Measurements from ENCODE around the gene CLASP1.
"Not testable (repeated sequence)": the region's sequence is repeated elsewhere in the genome, so short reads cannot be mapped to it uniquely, and the experiment has no call there.

CLASP1 gene

DNA sequence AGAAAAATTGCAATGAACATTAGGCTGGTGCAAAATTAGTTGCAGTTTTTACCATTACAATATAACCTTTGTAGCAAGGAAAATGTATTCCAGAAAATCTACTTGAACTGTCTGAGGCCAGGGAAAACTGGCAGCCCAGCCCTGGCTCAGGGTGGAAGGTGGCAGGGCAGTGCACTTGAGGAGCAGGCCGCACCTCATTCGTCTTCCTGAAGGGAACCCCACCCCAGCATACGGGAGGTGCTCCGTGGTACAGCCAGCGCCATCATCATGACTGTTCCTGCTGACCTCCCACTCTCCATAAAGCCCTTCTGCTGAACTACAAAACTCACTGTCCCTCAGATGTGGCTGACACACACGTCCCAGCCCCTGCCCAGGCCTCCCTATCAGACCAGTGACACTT lies 298.4 kb downstream of the CLASP1 start:
- Histone ChIP-seq H3K4me3 (no peak overlapping the region), H3K9me3 (replicated peaks in 1 of 11) (no peaks in the 10 kb centered on the region), H3K4me1 (no peaks in the 10 kb centered on the region), H3K4me2 (no peak overlapping the region), H4K20me1 (peaks cover 0 to 46% (median 0%) of the 10 kb centered on the region in 11 experiments; a peak in 5 of 22 replicates), H3K9ac (no peak overlapping the region), H3K36me3 (peaks cover 99 to 100% (median 100%) of the 10 kb centered on the region in 11 experiments), H3K27ac (no peak overlapping the region), H3K27me3 (no peaks in the 10 kb centered on the region)
- TF ChIP-seq Cebpa-rat (IDR thresholded peaks at IDR 0.05), result no peak

DNA sequence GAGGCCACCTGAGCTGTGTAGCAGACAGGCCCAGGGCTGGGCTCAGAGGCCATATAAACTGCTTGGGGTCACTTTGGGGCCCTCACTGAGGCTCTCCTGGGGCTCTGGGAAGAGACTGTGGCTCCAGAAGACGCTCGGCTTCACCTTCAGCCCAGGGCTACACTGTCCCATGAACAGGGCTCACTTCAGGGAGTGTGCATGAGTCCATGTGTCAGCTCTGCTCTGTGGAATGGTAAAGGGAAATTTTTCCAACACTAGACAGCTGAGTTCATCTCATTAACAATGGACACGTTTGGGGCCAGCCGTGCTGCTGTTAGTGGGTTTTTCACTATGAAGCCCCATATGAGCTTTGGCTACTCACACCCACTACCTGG lies 298.9 kb downstream of the CLASP1 start:
- Histone ChIP-seq H3K4me1 (no peaks in the 10 kb centered on the region), H3K9ac (no peak overlapping the region), H3K4me2 (no peak overlapping the region), H3K27ac (no peak overlapping the region), H3K27me3 (no peaks in the 10 kb centered on the region), H3K9me3 (replicated peaks in 1 of 11) (no peaks in the 10 kb centered on the region), H3K4me3 (no peak overlapping the region), H3K36me3 (peaks cover 99 to 100% (median 100%) of the 10 kb centered on the region in 11 experiments), H4K20me1 (peaks cover 0 to 48% (median 0%) of the 10 kb centered on the region in 11 experiments; a peak in 4 of 22 replicates)
- no peak for TF ChIP-seq Cebpa-rat (IDR thresholded peaks at IDR 0.05)

DNA sequence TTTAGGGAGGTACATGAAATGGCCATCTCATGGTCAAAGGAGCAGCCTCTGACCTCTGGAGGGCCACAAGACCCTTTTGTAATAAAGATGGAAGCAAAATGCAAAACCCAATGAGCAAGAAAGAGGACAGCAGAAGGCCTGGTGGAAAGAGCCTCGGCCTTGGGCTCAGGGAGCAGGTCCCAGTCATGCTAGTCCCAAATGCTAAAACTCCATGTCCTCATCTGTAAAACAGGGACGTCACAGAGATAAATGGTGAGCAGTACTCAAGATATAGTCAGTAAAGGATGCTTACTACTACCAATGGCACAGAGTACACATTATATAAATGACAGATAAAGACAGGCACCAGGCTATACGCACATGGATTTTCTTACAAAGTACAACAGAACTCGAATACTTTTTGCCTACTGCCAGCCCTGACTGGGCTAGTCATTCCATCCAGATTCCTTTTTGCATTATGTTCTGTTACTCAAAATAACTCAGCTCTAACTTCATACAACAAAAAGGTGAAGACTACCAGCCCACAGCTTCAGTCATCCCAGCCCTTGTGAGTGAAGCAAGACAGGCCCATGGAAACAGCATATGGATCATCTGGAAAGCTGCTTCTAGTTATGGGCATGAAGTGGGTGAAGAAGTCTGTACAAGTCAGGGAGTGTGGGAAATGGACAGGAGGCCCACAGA lies 299.4 kb downstream of the CLASP1 start:
- no peaks in the 10 kb centered on the region for H3K4me1 ChIP-seq
- H3K9me3 ChIP-seq (replicated peaks in 1 of 11), result no peaks in the 10 kb centered on the region
- peaks cover 0 to 44% (median 0%) of the 10 kb centered on the region in 11 experiments; a peak in 4 of 22 replicates for H4K20me1 ChIP-seq
- H3K36me3 ChIP-seq, result peaks cover 99 to 100% (median 100%) of the 10 kb centered on the region in 11 experiments
- no peak overlapping the region for H3K4me3 ChIP-seq
- no peak overlapping the region for H3K9ac ChIP-seq
- no peak overlapping the region for H3K4me2 ChIP-seq
- no peak for TF ChIP-seq Cebpa-rat (IDR thresholded peaks at IDR 0.05)
- H3K27me3 ChIP-seq, result no peaks in the 10 kb centered on the region
- no peak overlapping the region for H3K27ac ChIP-seq

DNA sequence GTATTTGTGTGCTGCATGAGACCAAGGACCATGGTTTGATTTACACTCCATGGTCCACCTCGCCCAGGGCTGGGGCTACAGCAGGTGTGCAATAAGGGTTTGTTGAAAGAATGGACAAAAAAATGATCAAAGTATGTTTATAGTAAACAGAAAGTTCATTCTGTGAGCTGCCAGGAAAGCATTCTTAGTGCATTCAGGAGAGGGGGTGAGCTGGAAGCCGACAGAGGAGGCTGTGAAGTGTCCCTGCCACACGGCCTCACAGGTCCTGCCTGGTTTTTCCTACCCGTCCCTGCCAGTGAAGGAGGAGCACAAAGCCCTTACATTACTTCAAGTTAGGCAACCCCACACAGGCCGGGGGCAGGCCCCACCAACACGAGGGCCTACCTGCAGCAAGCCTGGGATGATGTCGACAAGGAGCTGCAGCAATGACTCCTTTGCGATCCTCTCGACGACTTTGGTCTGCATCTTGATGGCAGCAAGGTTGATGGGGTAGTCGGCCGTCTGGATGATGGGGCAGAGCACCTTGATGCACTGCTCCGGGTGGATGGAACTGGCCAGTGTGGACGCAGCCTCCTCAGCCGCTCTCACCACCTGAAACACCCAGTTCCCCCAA lies 301.0 kb downstream of the CLASP1 start:
- Histone ChIP-seq H4K20me1 (peaks cover 0 to 36% (median 0%) of the 10 kb centered on the region in 11 experiments; a peak in 4 of 22 replicates), H3K9me3 (replicated peaks in 1 of 11) (no peaks in the 10 kb centered on the region), H3K27me3 (no peaks in the 10 kb centered on the region), H3K27ac (no peak overlapping the region), H3K4me1 (no peaks in the 10 kb centered on the region), H3K4me3 (no peak overlapping the region), H3K4me2 (no peak overlapping the region), H3K9ac (no peak overlapping the region), H3K36me3 (peaks cover 99 to 100% (median 100%) of the 10 kb centered on the region in 11 experiments)
- TF ChIP-seq Cebpa-rat (IDR thresholded peaks at IDR 0.05), result no peak

GRCh38 chr2:121346859-121347258 lies 302.4 kb downstream of the CLASP1 start:
- Histone ChIP-seq H3K4me1 (no peaks in the 10 kb centered on the region), H3K36me3 (peaks cover 99 to 100% (median 100%) of the 10 kb centered on the region in 11 experiments), H3K27ac (no peak overlapping the region), H3K27me3 (no peaks in the 10 kb centered on the region), H3K4me2 (no peak overlapping the region), H3K4me3 (no peak overlapping the region), H3K9ac (no peak overlapping the region), H4K20me1 (peaks cover 0 to 34% (median 3%) of the 10 kb centered on the region in 11 experiments; a peak in 3 of 22 replicates), H3K9me3 (replicated peaks in 1 of 11) (no peaks in the 10 kb centered on the region)
- no peak for TF ChIP-seq Cebpa-rat (IDR thresholded peaks at IDR 0.05)

DNA sequence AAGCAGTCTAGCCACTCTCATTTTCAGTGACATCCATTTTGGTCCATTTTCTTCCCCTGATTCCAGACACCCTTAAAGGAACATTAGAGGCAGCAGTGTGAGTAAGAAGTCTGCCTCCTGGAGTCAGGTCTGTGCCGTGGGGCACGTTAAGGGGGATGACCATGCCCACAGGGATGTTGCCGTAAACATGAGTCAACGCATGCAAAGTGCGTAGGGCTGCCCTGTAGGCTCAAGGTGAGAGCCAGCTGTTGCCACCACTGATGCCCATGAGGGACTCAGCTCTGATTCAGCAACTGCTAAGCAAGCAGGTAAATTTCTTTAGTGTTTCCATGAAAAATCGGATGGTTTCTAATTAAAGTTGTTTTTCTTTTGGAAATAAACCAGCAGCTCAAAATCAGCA lies 302.9 kb downstream of the CLASP1 start:
- no peak overlapping the region for H3K27ac ChIP-seq
- peaks cover 0 to 34% (median 3%) of the 10 kb centered on the region in 11 experiments; a peak in 3 of 22 replicates for H4K20me1 ChIP-seq
- H3K36me3 ChIP-seq, result peaks cover 95 to 100% (median 98%) of the 10 kb centered on the region in 11 experiments
- no peaks in the 10 kb centered on the region for H3K4me1 ChIP-seq
- no peaks in the 10 kb centered on the region for H3K9me3 ChIP-seq (replicated peaks in 1 of 11)
- no peaks in the 10 kb centered on the region for H3K27me3 ChIP-seq
- H3K4me3 ChIP-seq, result no peak overlapping the region
- H3K9ac ChIP-seq, result no peak overlapping the region
- no peak overlapping the region for H3K4me2 ChIP-seq
- no peak for TF ChIP-seq Cebpa-rat (IDR thresholded peaks at IDR 0.05)

DNA sequence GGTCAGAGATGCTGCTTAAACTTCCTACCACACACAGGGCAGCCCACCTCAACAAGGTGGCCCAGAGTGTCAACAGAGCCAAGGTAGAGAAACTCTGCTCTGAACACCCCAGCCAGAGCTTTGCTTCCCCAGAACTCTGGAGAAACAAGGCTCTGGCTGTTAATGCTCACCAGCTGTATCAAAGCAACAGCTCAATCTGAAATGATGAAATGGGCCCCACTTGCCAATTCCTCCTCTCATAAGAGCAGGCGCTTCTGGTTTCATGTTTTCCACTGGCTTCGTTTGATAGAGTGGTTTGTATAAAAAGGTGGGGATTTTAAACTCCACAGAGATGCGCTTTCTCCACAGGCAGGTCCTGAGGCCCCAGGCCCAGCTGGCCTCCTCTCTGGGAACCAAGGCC lies 303.4 kb downstream of the CLASP1 start:
- Histone ChIP-seq H3K4me1 (no peaks in the 10 kb centered on the region), H3K27ac (no peak overlapping the region), H4K20me1 (peaks cover 0 to 32% (median 3%) of the 10 kb centered on the region in 11 experiments; a peak in 4 of 22 replicates), H3K4me2 (no peak overlapping the region), H3K27me3 (no peaks in the 10 kb centered on the region), H3K4me3 (no peak overlapping the region), H3K9ac (no peak overlapping the region), H3K9me3 (replicated peaks in 1 of 11) (no peaks in the 10 kb centered on the region), H3K36me3 (peaks cover 95 to 100% (median 98%) of the 10 kb centered on the region in 11 experiments)
- TF ChIP-seq Cebpa-rat (IDR thresholded peaks at IDR 0.05), result no peak

DNA sequence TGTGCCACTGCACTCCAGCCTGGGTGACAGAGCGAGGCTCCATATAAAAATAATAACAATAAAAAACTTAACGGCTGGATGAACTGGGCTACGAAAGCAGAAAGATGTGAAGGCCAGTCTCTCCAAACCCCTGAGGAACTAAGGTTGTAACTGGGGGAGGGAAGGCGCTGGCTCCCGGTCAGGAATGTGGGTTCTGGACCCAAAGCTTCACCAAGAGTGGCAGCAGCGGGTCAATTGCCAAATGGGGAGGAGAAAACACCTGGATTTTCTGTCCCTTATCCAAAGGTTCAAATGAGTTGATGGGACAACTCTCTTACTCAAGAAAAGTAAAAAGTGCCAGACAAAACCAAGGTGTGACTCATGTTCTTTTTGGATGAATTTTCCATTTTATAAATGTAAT lies 304.2 kb downstream of the CLASP1 start:
- no peak for TF ChIP-seq Cebpa-rat (IDR thresholded peaks at IDR 0.05)
- Histone ChIP-seq H3K4me3 (no peak overlapping the region), H3K27me3 (no peaks in the 10 kb centered on the region), H3K4me2 (no peak overlapping the region), H3K36me3 (peaks cover 95 to 100% (median 98%) of the 10 kb centered on the region in 11 experiments), H4K20me1 (peaks cover 0 to 25% (median 1%) of the 10 kb centered on the region in 11 experiments; a peak in 4 of 22 replicates), H3K4me1 (no peaks in the 10 kb centered on the region), H3K9ac (no peak overlapping the region), H3K9me3 (replicated peaks in 1 of 11) (no peaks in the 10 kb centered on the region), H3K27ac (no peak overlapping the region)

GRCh38 chr2:121343828-121344399 lies 305.3 kb downstream of the CLASP1 start:
- H3K4me2 ChIP-seq; H3K9me3 ChIP-seq (replicated peaks in 1 of 11); H3K27me3 ChIP-seq; H3K9ac ChIP-seq; H3K4me3 ChIP-seq; H3K27ac ChIP-seq; H3K4me1 ChIP-seq: not testable (repeated sequence)
- H3K36me3 ChIP-seq, result peaks cover 95 to 100% (median 98%) of the 10 kb centered on the region in 11 experiments
- peaks cover 0 to 17% (median 0%) of the 10 kb centered on the region in 11 experiments; a peak in 3 of 22 replicates for H4K20me1 ChIP-seq

All from BLaER1 treated with 17β-estradiol and CSF1 and Interleukin-3, amounts not matched to agents 10 nM and 100 nM (cell line).